HepG2 (cell line): ENCODE data around the gene WDR54. TPM values are rescaled to one million over a fixed set of nuclear protein-coding genes. Genes with fewer than 3 reads are reported as not detected.
A peak's percentile ranks its signal among the peaks of the same experiment; 100 is the strongest.

Source experiments
- ATAC-seq: fragments of 200-7000 bp; cut with Tn5 transposase; 3 replicates; pipeline ENCODE4 v1.9.1; 2020; ENCODE audit warnings: mild to moderate bottlenecking, moderate library complexity
- BruUV-seq: library from RNA; stranded (reverse); fragments of 400-500 nt; replicated peaks from 2 replicates; lab custom pipeline; 2021; lab: Mats Ljungman, UMichigan
- CTCF ChIA-PET: fragments of 300-600 bp; formaldehyde crosslinking; extraction: SDS; loops from one replicate; lab custom pipeline; 2021; ENCODE audit warnings: low total read pairs, inconsistent platforms, low intra/inter-chr PET ratio; lab: Yijun Ruan, JAX
- POLR2A ChIA-PET: fragments of 350-600 bp; sonication (Branson Sonifier 250); formaldehyde crosslinking; loops from one replicate; lab custom pipeline; 2020; ENCODE audit warnings: antibody characterized with exemption, inconsistent platforms; lab: Yijun Ruan, JAX
- DNase-seq: peaks from one replicate; pipeline ENCODE4 v3.0.0-alpha.2; 2015; ENCODE audit warnings: low spot score
- FAIRE-seq: peaks from 3 replicates; lab custom pipeline; 2011; peaks lifted over from hg19 to GRCh38; lab: Jason Lieb, UNC
- H2AFZ ChIP-seq: one replicate; pipeline ENCODE4 v1.6.1; 2011; ENCODE audit warnings: low read length, inconsistent platforms
- H3K27ac ChIP-seq: fragments of 300-600 bp; 3 replicates; pipeline ENCODE4 v1.8.0; 2011; ENCODE audit warnings: mixed run types, mild to moderate bottlenecking, mixed read lengths, low read length, inconsistent platforms; ENCODE audit not compliant: insufficient read depth; ENCODE audit errors: extremely low read length
- H3K27me3 ChIP-seq, 2 experiments: fragments of 200-600 bp in 1 of 2; 2 replicates in 1 of 2; 3 replicates in 1 of 2; pipeline versions ENCODE4 v1.6.0 to v1.8.0; 2011; ENCODE audit warnings: low read length in 2 of 2, mild to moderate bottlenecking in 2 of 2, moderate library complexity in 2 of 2, inconsistent platforms in 1 of 2; ENCODE audit not compliant: insufficient read depth in 2 of 2, control insufficient read depth in 1 of 2
- H3K36me3 ChIP-seq, 2 experiments: fragments of 200-600 bp in 1 of 2; replicated peaks in 1 of 2; 2 replicates in 1 of 2; 3 replicates in 1 of 2; pipeline versions ENCODE4 v1.5.1 to v1.8.0; 2011; ENCODE audit warnings: low read length in 2 of 2, inconsistent platforms in 1 of 2; ENCODE audit not compliant: insufficient read depth in 2 of 2, control insufficient read depth in 1 of 2
- H3K4me1 ChIP-seq: 2 replicates; pipeline ENCODE4 v1.5.1; 2012; ENCODE audit warnings: low read length, inconsistent platforms; ENCODE audit not compliant: insufficient read depth
- H3K4me2 ChIP-seq: 2 replicates; pipeline ENCODE4 v1.6.0; 2011; ENCODE audit warnings: low read depth, low read length, inconsistent platforms
- H3K4me3 ChIP-seq, 3 experiments: fragments of 200-600 bp in 1 of 3; sonication (generic), shearing (Covaris generic) in 1 of 3; replicated peaks in 1 of 3; 2 replicates each; pipeline ENCODE4 v1.5.1; 2011 to 2016; ENCODE audit warnings: low read length in 3 of 3, inconsistent platforms in 2 of 3, low read depth in 2 of 3, mild to moderate bottlenecking in 2 of 3, control low read depth in 1 of 3, mixed read lengths in 1 of 3; ENCODE audit not compliant: insufficient read depth in 1 of 3
- H3K79me2 ChIP-seq: one replicate; pipeline ENCODE4 v1.6.1; 2011; ENCODE audit warnings: low read length, inconsistent platforms; ENCODE audit not compliant: insufficient read depth
- H3K9ac ChIP-seq: 2 replicates; pipeline ENCODE4 v1.6.0; 2011; ENCODE audit warnings: mild to moderate bottlenecking, low read depth, low read length, inconsistent platforms; ENCODE audit not compliant: insufficient read depth
- H3K9me3 ChIP-seq: 2 replicates; pipeline ENCODE4 v1.5.1; 2012; ENCODE audit warnings: mild to moderate bottlenecking, low read length
- H4K20me1 ChIP-seq: 2 replicates; pipeline ENCODE4 v1.6.0; 2011; ENCODE audit warnings: inconsistent platforms, mild to moderate bottlenecking, low read length, moderate library complexity; ENCODE audit not compliant: insufficient read depth
- HNRNPL ChIP-seq: fragments of 200-400 bp; formaldehyde crosslinking; IDR thresholded peaks from 2 replicates; pipeline ENCODE4 v1.6.1; 2017; ENCODE audit warnings: mild to moderate bottlenecking, low read depth, low read length
- RCOR2 ChIP-seq: IDR thresholded peaks from 2 replicates; pipeline ENCODE4 v1.6.1; 2016; ENCODE audit warnings: missing biosample characterization, missing genetic modification reagents
- ZBTB20 ChIP-seq: sonication (generic); formaldehyde crosslinking; IDR thresholded peaks from 2 replicates; pipeline ENCODE4 v1.8.1; 2023; ENCODE audit warnings: missing genetic modification reagents, low read depth, mild to moderate bottlenecking, borderline replicate concordance
- ZFP36L2 ChIP-seq: sonication (generic); formaldehyde crosslinking; IDR thresholded peaks from 2 replicates; pipeline ENCODE4 v1.4.0; 2020; ENCODE audit warnings: missing genetic modification reagents
- ZNF160 ChIP-seq: sonication (generic); formaldehyde crosslinking; IDR thresholded peaks from 2 replicates; pipeline ENCODE4 v1.8.0; 2022; ENCODE audit warnings: mild to moderate bottlenecking, inconsistent platforms, missing genetic modification reagents
- ZNF616 ChIP-seq: sonication (generic); formaldehyde crosslinking; IDR thresholded peaks from 2 replicates; pipeline ENCODE4 v1.5.0; 2020; ENCODE audit warnings: low read depth, mild to moderate bottlenecking, missing genetic modification reagents
- WGBS: methylation state at CpG from one replicate; pipeline ENCODE4 v1.1.6; 2017; ENCODE audit warnings: low lambda C conversion rate; 5-methylcytosine and 5-hydroxymethylcytosine counted together
- in situ Hi-C: cut with HindIII; loops from 2 replicates; pipeline ENCODE4 v1.10.0; 2017; ENCODE audit warnings: low pct_unique_long_range_greater_than_20kb; ENCODE audit not compliant: extremely low pct_ligation_motif_present
- intact Hi-C: fragments of 100-400 bp; cut with micrococcal nuclease; formaldehyde crosslinking; loops from one replicate; pipeline ENCODE4 v1.10.0; 2022; ENCODE audit not compliant: unreplicated experiment
- polyA plus RNA-seq, 8 experiments: library from polyadenylated mRNA; depleted of rRNA in 3 of 8; stranded (reverse) in 7 of 8; unstranded in 1 of 8; fragments of >200 nt; fragmentation: Illumina TruSeq in 4 of 8; extraction: Trizol in 4 of 8; gene quantifications; 2 replicates each; pipeline versions ENCODE4 v1.2.1 to v1.2.3, GENCODE V29; 2011 to 2016; ENCODE audit warnings: low read depth in 4 of 8, missing spikeins in 1 of 8, mixed read lengths in 1 of 8; ENCODE audit not compliant: insufficient read depth in 1 of 8
- total RNA-seq, 5 experiments: library from RNA; depleted of rRNA; stranded (reverse); fragments of >200 nt; fragmentation: Illumina TruSeq; extraction: Trizol; gene quantifications; 2 replicates each; pipeline ENCODE4 v1.2.3, GENCODE V29; 2016; ENCODE audit warnings: low read depth in 1 of 5
- TF ChIP-seq, protein P1 (sequence below): sonication (generic); formaldehyde crosslinking; IDR thresholded peaks from 2 replicates; pipeline ENCODE4 v1.5.0; 2020; ENCODE audit warnings: mild to moderate bottlenecking, missing genetic modification reagents
- TF ChIP-seq, protein P2 (sequence below): sonication (generic); formaldehyde crosslinking; conservative IDR thresholded peaks from 2 replicates; pipeline ENCODE4 v1.8.0; 2022; ENCODE audit warnings: missing genetic modification reagents
- TF ChIP-seq, protein P3 (sequence below): sonication (generic); formaldehyde crosslinking; IDR thresholded peaks from 2 replicates; pipeline ENCODE4 v1.4.0; 2020; ENCODE audit warnings: missing genetic modification reagents

Gene WDR54
- total and polyA plus RNA-seq, 2 of the 13 experiments (the other 11 are each of a cell fraction or from before 2014, with no cell fraction given): 2.0 to 17.3 TPM

DNA sequence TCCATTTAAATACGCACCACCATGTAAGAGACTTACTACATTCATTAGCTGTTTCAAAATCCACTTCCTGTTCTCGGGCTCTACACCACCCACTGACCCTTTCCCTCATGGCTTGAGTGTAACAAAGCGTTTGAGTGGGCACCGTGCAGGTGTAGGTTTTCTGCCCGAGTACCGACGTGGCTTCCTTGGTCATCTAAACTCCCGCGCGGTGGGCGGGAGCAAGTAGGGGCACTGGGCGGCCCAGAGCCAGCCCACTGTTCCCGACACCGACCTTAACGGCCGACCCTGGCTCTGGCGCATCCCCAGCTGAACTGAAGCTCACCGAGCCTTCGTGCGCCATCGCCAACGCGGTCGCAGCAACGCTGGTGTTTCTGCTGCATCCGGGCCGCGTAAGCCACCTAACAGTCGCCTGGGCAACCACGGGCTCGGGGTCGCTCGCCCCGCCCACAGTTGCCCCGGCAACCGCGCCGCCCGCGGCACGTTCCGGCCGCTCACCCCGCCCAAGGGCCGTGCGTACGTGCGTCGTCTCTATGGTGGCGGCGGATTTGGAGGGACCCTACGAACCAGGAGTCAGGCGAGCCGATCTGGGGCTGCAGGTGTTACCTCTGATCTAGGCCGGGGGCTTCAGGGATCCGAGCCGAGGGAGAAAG, at the start of gene WDR54, which contains the start of gene C2orf81 (continued):
- TF ChIP-seq, protein P1, sequence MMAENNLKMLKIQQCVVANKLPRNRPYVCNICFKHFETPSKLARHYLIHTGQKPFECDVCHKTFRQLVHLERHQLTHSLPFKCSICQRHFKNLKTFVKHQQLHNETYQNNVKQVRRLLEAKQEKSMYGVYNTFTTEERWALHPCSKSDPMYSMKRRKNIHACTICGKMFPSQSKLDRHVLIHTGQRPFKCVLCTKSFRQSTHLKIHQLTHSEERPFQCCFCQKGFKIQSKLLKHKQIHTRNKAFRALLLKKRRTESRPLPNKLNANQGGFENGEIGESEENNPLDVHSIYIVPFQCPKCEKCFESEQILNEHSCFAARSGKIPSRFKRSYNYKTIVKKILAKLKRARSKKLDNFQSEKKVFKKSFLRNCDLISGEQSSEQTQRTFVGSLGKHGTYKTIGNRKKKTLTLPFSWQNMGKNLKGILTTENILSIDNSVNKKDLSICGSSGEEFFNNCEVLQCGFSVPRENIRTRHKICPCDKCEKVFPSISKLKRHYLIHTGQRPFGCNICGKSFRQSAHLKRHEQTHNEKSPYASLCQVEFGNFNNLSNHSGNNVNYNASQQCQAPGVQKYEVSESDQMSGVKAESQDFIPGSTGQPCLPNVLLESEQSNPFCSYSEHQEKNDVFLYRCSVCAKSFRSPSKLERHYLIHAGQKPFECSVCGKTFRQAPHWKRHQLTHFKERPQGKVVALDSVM (CRISPR knock-in tag): no peak
- TF ChIP-seq HNRNPL (no peak), ZNF616 (CRISPR knock-in tag) (no peak), ZNF160 (CRISPR knock-in tag) (peak; percentile 38; the same call in 1 of the 2 replicates), ZBTB20 (CRISPR knock-in tag) (no peak)

DNA sequence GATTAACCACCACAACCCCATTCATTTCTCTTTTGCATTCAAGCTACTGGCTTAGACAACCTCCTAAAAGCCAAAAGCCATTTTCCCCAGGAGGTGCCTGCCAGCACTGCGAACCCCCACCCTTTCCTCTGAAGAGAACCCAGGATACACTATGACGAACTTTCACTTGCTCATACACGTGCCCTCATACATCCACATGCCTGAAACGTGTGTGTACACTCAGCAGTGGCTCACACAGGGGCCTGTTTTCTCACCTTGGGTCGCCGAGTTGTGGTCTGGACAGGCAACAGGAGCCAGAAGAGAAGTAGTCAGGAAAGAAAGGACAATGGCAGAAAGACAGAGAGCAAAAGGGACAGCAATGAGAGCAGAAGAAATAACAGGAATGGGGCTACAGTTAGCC, 48.9 kb upstream of the WDR54 start:
- 94% methylated on average over 6 of the region's 6 CpGs for WGBS
- no TSS peak for BruUV-seq
- H3K79me2 ChIP-seq: no peaks in the 10 kb centered on the region
- H3K9ac ChIP-seq: no peak overlapping the region
- DNase-seq: no peak
- H3K36me3 ChIP-seq: peaks cover 52 to 70% of the 10 kb centered on the region in 2 experiments
- FAIRE-seq: no peak
- no peaks in the 10 kb centered on the region for H3K4me1 ChIP-seq
- H3K27me3 ChIP-seq: no peaks in the 10 kb centered on the region
- intact Hi-C loops (no loop called here), in situ Hi-C loops (no loop called here)
- CTCF ChIA-PET: no interaction called here
- H3K4me2 ChIP-seq: no peak overlapping the region
- no peak overlapping the region for H3K4me3 ChIP-seq
- TF ChIP-seq, protein P2, sequence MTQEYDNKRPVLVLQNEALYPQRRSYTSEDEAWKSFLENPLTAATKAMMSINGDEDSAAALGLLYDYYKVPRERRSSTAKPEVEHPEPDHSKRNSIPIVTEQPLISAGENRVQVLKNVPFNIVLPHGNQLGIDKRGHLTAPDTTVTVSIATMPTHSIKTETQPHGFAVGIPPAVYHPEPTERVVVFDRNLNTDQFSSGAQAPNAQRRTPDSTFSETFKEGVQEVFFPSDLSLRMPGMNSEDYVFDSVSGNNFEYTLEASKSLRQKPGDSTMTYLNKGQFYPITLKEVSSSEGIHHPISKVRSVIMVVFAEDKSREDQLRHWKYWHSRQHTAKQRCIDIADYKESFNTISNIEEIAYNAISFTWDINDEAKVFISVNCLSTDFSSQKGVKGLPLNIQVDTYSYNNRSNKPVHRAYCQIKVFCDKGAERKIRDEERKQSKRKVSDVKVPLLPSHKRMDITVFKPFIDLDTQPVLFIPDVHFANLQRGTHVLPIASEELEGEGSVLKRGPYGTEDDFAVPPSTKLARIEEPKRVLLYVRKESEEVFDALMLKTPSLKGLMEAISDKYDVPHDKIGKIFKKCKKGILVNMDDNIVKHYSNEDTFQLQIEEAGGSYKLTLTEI (CRISPR knock-in tag): no peak
- TF ChIP-seq ZFP36L2 (no peak), RCOR2 (CRISPR knock-in tag) (no peak)
- TF ChIP-seq, protein P3, sequence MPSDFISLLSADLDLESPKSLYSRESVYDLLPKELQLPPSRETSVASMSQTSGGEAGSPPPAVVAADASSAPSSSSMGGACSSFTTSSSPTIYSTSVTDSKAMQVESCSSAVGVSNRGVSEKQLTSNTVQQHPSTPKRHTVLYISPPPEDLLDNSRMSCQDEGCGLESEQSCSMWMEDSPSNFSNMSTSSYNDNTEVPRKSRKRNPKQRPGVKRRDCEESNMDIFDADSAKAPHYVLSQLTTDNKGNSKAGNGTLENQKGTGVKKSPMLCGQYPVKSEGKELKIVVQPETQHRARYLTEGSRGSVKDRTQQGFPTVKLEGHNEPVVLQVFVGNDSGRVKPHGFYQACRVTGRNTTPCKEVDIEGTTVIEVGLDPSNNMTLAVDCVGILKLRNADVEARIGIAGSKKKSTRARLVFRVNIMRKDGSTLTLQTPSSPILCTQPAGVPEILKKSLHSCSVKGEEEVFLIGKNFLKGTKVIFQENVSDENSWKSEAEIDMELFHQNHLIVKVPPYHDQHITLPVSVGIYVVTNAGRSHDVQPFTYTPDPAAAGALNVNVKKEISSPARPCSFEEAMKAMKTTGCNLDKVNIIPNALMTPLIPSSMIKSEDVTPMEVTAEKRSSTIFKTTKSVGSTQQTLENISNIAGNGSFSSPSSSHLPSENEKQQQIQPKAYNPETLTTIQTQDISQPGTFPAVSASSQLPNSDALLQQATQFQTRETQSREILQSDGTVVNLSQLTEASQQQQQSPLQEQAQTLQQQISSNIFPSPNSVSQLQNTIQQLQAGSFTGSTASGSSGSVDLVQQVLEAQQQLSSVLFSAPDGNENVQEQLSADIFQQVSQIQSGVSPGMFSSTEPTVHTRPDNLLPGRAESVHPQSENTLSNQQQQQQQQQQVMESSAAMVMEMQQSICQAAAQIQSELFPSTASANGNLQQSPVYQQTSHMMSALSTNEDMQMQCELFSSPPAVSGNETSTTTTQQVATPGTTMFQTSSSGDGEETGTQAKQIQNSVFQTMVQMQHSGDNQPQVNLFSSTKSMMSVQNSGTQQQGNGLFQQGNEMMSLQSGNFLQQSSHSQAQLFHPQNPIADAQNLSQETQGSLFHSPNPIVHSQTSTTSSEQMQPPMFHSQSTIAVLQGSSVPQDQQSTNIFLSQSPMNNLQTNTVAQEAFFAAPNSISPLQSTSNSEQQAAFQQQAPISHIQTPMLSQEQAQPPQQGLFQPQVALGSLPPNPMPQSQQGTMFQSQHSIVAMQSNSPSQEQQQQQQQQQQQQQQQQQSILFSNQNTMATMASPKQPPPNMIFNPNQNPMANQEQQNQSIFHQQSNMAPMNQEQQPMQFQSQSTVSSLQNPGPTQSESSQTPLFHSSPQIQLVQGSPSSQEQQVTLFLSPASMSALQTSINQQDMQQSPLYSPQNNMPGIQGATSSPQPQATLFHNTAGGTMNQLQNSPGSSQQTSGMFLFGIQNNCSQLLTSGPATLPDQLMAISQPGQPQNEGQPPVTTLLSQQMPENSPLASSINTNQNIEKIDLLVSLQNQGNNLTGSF (CRISPR knock-in tag): no peak
- no peak overlapping the region for H2AFZ ChIP-seq
- POLR2A ChIA-PET: no interaction called here
- no peak for ATAC-seq
- no peaks in the 10 kb centered on the region for H3K9me3 ChIP-seq
- H3K27ac ChIP-seq: no peak overlapping the region
- no peaks in the 10 kb centered on the region; the same call in 1 of the 2 replicates for H4K20me1 ChIP-seq
